OCI-LY7 (cell line): ENCODE measurements around the gene PODXL.

Experiments
- EZH2phosphoT487 ChIP-seq: fragments of 200-600 bp; sonication (generic); IDR thresholded peaks from 2 replicates; pipeline ENCODE4 v1.6.1; 2018; ENCODE audit warnings: low read depth, borderline replicate concordance, mild to moderate bottlenecking, mixed run types, antibody characterized with exemption, low read length, moderate library complexity, mixed read lengths
- TF ChIP-seq, protein P1 (sequence below): fragments of 200-600 bp; sonication (generic); conservative IDR thresholded peaks from 2 replicates; pipeline ENCODE4 v1.5.1; 2014; ENCODE audit warnings: mild to moderate bottlenecking, antibody characterized with exemption, low read length, moderate library complexity, mixed read lengths

GRCh38 chr7:131506597-131506996 is 49.8 kb downstream of the PODXL start:
- TF ChIP-seq, protein P1, sequence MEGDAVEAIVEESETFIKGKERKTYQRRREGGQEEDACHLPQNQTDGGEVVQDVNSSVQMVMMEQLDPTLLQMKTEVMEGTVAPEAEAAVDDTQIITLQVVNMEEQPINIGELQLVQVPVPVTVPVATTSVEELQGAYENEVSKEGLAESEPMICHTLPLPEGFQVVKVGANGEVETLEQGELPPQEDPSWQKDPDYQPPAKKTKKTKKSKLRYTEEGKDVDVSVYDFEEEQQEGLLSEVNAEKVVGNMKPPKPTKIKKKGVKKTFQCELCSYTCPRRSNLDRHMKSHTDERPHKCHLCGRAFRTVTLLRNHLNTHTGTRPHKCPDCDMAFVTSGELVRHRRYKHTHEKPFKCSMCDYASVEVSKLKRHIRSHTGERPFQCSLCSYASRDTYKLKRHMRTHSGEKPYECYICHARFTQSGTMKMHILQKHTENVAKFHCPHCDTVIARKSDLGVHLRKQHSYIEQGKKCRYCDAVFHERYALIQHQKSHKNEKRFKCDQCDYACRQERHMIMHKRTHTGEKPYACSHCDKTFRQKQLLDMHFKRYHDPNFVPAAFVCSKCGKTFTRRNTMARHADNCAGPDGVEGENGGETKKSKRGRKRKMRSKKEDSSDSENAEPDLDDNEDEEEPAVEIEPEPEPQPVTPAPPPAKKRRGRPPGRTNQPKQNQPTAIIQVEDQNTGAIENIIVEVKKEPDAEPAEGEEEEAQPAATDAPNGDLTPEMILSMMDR: no peak; the same call in 1 of the 2 replicates
- TF ChIP-seq EZH2phosphoT487: no peak
